ENCODE results near the gene CTAGE6.
"Not testable (repeated sequence)": the region's sequence is repeated elsewhere in the genome, so short reads cannot be mapped to it uniquely, and the experiment has no call there.

CTAGE6 gene

DNA sequence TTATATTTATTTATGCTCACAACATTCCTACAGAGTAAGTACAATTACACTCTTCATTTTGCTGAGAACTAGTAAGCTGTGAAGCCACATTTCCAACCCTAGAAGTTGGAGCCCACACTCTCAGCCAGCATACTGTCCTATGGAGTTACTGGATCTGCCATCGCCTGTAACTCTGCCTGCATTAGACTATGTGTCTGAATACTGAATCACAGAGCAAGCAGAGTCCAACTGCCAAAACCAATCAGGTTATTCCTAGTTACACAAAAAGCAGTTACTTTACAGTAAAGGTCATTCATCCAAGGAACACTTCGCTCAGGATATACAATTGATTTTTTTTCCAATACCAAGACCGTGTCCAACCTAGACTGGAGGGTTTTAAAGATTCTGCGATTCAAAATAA, 21.5 kb downstream of the CTAGE6 start:
- ChIA-PET POLR2A (no interaction called here), CTCF (no interaction called here)
- no peak for DNase-seq (ENCODE audit: extremely low spot score)
- TF ChIP-seq SP1 (IDR thresholded peaks at IDR 0.05) = no peak
- TF ChIP-seq PKNOX1 (IDR thresholded peaks at IDR 0.05) = no peak
- no peak for TF ChIP-seq FOXK2 (IDR thresholded peaks at IDR 0.05)
- TF ChIP-seq CTBP1 (IDR thresholded peaks at IDR 0.05; ENCODE audit: borderline replicate concordance) = no peak
- no peak for TF ChIP-seq BHLHE40 (IDR thresholded peaks at IDR 0.05; ENCODE audit: borderline replicate concordance)
- no peak for TF ChIP-seq TARDBP (IDR thresholded peaks at IDR 0.05)
- no peak for TF ChIP-seq LEF1 (IDR thresholded peaks at IDR 0.05; ENCODE audit: borderline replicate concordance)
- no peak for TF ChIP-seq ELF4 (IDR thresholded peaks at IDR 0.05)
- TF ChIP-seq NFRKB (IDR thresholded peaks at IDR 0.05) = no peak
- TF ChIP-seq FOXA1 (IDR thresholded peaks at IDR 0.05) = no peak
- no peak for TF ChIP-seq ZNF384 (IDR thresholded peaks at IDR 0.05)
- TF ChIP-seq L3MBTL2 (conservative IDR thresholded peaks at IDR 0.05) = no peak
- TF ChIP-seq ARNT (IDR thresholded peaks at IDR 0.05) = no peak
- no peak for TF ChIP-seq SUZ12 (IDR thresholded peaks at IDR 0.05)
- no peak for TF ChIP-seq HDGF (IDR thresholded peaks at IDR 0.05; ENCODE audit: borderline replicate concordance)
- TF ChIP-seq FOXM1 (IDR thresholded peaks at IDR 0.05; ENCODE audit: borderline replicate concordance) = no peak

DNA sequence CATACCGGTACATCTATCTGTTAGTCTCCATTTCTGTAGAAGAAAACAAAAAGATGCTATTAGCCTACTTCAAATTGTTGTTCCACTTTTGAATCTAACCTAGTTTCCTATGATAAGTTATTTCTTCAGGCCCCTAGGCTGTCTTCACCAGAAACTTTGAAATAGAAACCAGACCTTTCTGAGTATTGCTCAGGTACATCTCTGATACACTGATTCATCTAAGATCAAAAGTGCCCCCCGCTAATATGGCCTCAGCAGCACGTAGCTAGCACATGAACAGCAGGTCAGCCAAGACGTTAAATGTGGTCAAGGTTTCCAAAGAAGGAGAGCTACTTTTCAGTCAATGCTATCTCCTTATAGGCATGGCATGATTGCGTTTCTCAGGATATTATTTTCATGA, 23.6 kb downstream of the CTAGE6 start:
- CTCF ChIA-PET = no interaction called here
- DNase-seq (ENCODE audit: extremely low spot score) = no peak
- TF ChIP-seq HDGF (IDR thresholded peaks at IDR 0.05; ENCODE audit: borderline replicate concordance) (no peak), SUZ12 (IDR thresholded peaks at IDR 0.05) (no peak), ARNT (IDR thresholded peaks at IDR 0.05) (no peak), ELF4 (IDR thresholded peaks at IDR 0.05) (no peak), CTBP1 (IDR thresholded peaks at IDR 0.05; ENCODE audit: borderline replicate concordance) (no peak), NFRKB (IDR thresholded peaks at IDR 0.05) (no peak), ZNF384 (IDR thresholded peaks at IDR 0.05) (no peak), FOXK2 (IDR thresholded peaks at IDR 0.05) (no peak), SP1 (IDR thresholded peaks at IDR 0.05) (no peak), TARDBP (IDR thresholded peaks at IDR 0.05) (no peak), BHLHE40 (IDR thresholded peaks at IDR 0.05; ENCODE audit: borderline replicate concordance) (no peak), LEF1 (IDR thresholded peaks at IDR 0.05; ENCODE audit: borderline replicate concordance) (no peak), L3MBTL2 (conservative IDR thresholded peaks at IDR 0.05) (no peak), FOXA1 (IDR thresholded peaks at IDR 0.05) (no peak), PKNOX1 (IDR thresholded peaks at IDR 0.05) (no peak), FOXM1 (IDR thresholded peaks at IDR 0.05; ENCODE audit: borderline replicate concordance) (no peak)
- POLR2A ChIA-PET = no interaction called here

- ChIA-PET POLR2A (no interaction called here), CTCF (no interaction called here)
- TF ChIP-seq SUZ12 (IDR thresholded peaks at IDR 0.05) (no peak), FOXK2 (IDR thresholded peaks at IDR 0.05) (no peak), NFRKB (IDR thresholded peaks at IDR 0.05) (no peak), ELF4 (IDR thresholded peaks at IDR 0.05) (no peak), ZNF384 (IDR thresholded peaks at IDR 0.05) (no peak), HDGF (IDR thresholded peaks at IDR 0.05; ENCODE audit: borderline replicate concordance) (no peak), ARNT (IDR thresholded peaks at IDR 0.05) (no peak), LEF1 (IDR thresholded peaks at IDR 0.05; ENCODE audit: borderline replicate concordance) (no peak), SP1 (IDR thresholded peaks at IDR 0.05) (no peak), FOXM1 (IDR thresholded peaks at IDR 0.05; ENCODE audit: borderline replicate concordance) (no peak), PKNOX1 (IDR thresholded peaks at IDR 0.05) (no peak), FOXA1 (IDR thresholded peaks at IDR 0.05) (no peak), CTBP1 (IDR thresholded peaks at IDR 0.05; ENCODE audit: borderline replicate concordance) (no peak), TARDBP (IDR thresholded peaks at IDR 0.05) (no peak), BHLHE40 (IDR thresholded peaks at IDR 0.05; ENCODE audit: borderline replicate concordance) (no peak)
- no peak for DNase-seq (ENCODE audit: extremely low spot score)
Measured at GRCh38 chr7:143728333-143728862, 29.1 kb downstream of the CTAGE6 start.

GRCh38 chr7:143727561-143727960, 29.9 kb downstream of the CTAGE6 start:
- CTCF ChIA-PET; DNase-seq (ENCODE audit: extremely low spot score); POLR2A ChIA-PET: not testable (repeated sequence)

DNA sequence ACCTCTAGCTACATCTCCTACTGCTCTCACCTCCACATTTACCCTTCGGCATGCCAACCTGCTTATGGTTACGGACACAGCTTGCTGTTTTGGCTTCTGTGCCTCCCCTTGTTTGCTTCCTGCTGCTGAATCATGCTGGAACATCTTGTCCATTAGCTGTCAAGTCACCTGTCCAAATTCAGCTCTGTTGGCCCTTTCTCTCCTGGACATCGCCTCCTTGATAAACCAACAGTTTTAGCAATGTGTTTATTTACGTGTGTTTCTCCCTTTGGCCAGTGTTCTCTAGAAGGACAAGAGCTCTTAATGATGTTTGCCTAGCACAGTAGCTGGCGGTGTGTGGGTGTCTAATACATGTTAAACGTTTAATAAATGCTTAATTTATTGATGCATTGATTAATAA, 31.4 kb downstream of the CTAGE6 start:
- DNase-seq (ENCODE audit: extremely low spot score); POLR2A ChIA-PET; CTCF ChIA-PET: not testable (repeated sequence)

- CTCF ChIA-PET; POLR2A ChIA-PET; DNase-seq (ENCODE audit: extremely low spot score): not testable (repeated sequence)
Measured at GRCh38 chr7:143720335-143720734, 37.2 kb downstream of the CTAGE6 start.

DNA sequence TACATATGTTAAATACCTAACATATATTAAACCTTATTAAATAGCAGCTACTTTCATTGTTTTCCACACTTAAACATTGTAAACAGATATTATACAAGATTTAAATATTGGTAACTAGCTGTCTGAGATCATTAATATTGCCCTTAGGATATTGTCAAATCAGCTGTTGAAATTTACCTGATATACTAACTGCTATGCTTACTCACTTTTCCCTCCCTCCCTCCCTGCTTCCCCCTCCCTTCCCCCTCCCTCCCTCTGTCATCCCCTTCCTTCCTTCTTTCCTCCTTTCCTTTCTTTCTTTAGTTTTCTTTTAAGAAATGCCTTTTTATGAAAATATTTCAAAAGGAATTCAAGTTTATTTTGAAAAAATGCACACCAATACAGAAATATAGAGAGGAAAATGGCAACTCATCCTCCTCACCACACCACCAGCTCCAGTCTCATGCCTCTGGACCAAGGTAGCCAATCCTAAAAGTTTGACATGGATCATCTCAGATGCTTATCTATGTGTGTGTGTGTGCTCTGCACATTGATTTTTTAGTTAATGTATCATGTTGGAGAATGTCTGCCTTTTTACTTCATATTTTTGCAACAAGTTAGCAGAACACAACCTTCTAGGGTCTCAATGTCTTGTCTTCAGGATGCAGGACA, 41.8 kb downstream of the CTAGE6 start:
- CTCF ChIA-PET; POLR2A ChIA-PET; DNase-seq (ENCODE audit: extremely low spot score): not testable (repeated sequence)

- CTCF ChIA-PET; DNase-seq (ENCODE audit: extremely low spot score); POLR2A ChIA-PET: not testable (repeated sequence)
Measured at GRCh38 chr7:143714581-143715454, 42.7 kb downstream of the CTAGE6 start.

DNA sequence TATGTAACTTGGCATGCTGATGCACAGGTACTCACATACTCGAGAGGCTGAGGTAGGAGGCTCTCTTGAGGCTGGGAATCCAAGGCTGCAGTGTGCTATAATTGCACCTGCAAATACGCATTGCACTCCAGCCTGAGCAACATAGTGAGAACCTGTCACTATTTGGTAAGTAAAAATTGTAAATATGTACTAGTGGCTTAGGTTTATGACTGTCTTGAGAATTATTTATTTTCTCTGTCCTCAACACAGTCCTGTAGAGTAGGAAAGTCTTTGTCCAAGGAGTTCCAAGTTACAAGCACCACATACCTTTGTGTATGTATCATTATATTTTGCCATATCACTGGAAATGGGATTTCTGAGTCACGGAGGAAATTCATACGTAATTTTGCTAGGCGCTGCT, 45.1 kb downstream of the CTAGE6 start:
- DNase-seq (ENCODE audit: extremely low spot score); CTCF ChIA-PET; POLR2A ChIA-PET: not testable (repeated sequence)

DNA sequence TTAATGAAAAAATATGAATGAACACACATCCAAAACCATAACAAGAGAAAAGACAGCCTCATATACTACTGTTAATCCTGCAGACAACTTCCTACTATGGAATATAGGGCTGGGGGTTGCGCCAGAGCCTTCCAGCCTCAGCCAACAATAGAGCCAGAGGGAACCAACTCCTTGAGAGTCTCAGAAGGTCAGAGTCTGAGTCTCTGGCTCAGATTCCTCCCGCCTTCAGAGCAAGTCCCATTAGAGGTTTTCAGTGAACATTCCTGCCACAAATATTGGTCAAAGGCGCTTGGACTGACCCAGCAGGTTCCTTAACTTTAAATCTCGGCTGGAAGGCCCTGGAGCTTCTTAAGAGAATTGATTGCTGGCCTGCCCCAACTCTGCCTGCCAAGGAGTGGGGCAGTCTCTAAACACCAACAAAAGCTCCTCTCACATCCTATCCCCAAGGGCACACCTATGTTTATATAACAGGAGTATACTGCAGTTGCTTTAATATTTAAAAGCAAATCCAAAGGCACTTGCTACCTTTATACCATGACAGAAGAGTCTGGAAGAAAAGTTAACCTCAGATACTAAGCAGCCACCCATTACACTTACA, 45.7 kb downstream of the CTAGE6 start:
- DNase-seq (ENCODE audit: extremely low spot score); POLR2A ChIA-PET; CTCF ChIA-PET: not testable (repeated sequence)

DNA sequence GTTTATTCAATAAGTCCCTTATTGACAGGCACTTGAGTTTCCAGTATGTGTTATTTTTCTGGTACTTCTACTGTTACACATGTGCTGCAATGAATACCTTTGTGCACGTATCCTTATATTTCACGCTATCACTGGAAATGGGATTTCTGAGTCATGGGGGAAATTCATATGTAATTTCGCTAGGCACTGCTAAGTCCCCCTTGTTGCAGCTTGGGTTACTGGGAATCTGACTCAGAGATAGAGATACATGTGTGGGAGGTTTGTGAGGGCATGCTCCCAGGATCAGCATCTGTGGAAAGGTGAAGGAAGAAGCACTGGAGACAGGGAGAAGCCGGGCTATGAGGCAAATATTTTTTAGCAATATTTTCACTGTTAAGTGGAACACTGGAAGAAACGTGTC, 47.6 kb downstream of the CTAGE6 start:
- DNase-seq (ENCODE audit: extremely low spot score); CTCF ChIA-PET; POLR2A ChIA-PET: not testable (repeated sequence)
